ENCODE results near the gene ADAMTSL3.
"Not testable (repeated sequence)": the region's sequence is repeated elsewhere in the genome, so short reads cannot be mapped to it uniquely, and the experiment has no call there.

ADAMTSL3 gene

GRCh38 chr15:83964967-83965366, 311.0 kb downstream of the ADAMTSL3 start:
- DNase-seq (ENCODE audit: low read depth in 2 of 2) = not testable (repeated sequence)

- no peak for DNase-seq (ENCODE audit: low read depth in 2 of 2)
These were observed 316.5 kb downstream of the ADAMTSL3 start for GRCh38 chr15:83970295-83970890.

- DNase-seq (ENCODE audit: low read depth in 2 of 2) = no peak
These were observed 318.1 kb downstream of the ADAMTSL3 start for GRCh38 chr15:83971992-83972391.

- no peak for DNase-seq (ENCODE audit: low read depth in 2 of 2)
These were observed 319.9 kb downstream of the ADAMTSL3 start for GRCh38 chr15:83973816-83974215.

- no peak for DNase-seq (ENCODE audit: low read depth in 2 of 2)
These were observed 324.1 kb downstream of the ADAMTSL3 start for GRCh38 chr15:83977992-83978391.

GRCh38 chr15:83978588-83978987, 324.7 kb downstream of the ADAMTSL3 start:
- no peak for DNase-seq (ENCODE audit: low read depth in 2 of 2)

- DNase-seq (ENCODE audit: low read depth in 2 of 2) = no peak
These were observed 326.7 kb downstream of the ADAMTSL3 start for GRCh38 chr15:83980637-83981036.

- DNase-seq (ENCODE audit: low read depth in 2 of 2) = no peak
These were observed 328.8 kb downstream of the ADAMTSL3 start for GRCh38 chr15:83982748-83983147.

GRCh38 chr15:83983634-83984458, 329.9 kb downstream of the ADAMTSL3 start:
- DNase-seq (ENCODE audit: low read depth in 2 of 2) = no peak

GRCh38 chr15:83984601-83985000, 330.7 kb downstream of the ADAMTSL3 start:
- DNase-seq (ENCODE audit: low read depth in 2 of 2) = no peak

GRCh38 chr15:83991163-83991562, 337.2 kb downstream of the ADAMTSL3 start:
- DNase-seq (ENCODE audit: low read depth in 2 of 2) = no peak

- no peak for DNase-seq (ENCODE audit: low read depth in 2 of 2)
These were observed 338.6 kb downstream of the ADAMTSL3 start for GRCh38 chr15:83992324-83993031.

GRCh38 chr15:83993591-83993990, 339.7 kb downstream of the ADAMTSL3 start:
- no peak for DNase-seq (ENCODE audit: low read depth in 2 of 2)

- no peak for DNase-seq (ENCODE audit: low read depth in 2 of 2)
These were observed 344.6 kb downstream of the ADAMTSL3 start for GRCh38 chr15:83998486-83998885.

GRCh38 chr15:83999396-84000135, 345.6 kb downstream of the ADAMTSL3 start:
- no peak for DNase-seq (ENCODE audit: low read depth in 2 of 2)

GRCh38 chr15:84001037-84001436, 347.1 kb downstream of the ADAMTSL3 start:
- DNase-seq (ENCODE audit: low read depth in 2 of 2) = no peak

- no peak for DNase-seq (ENCODE audit: low read depth in 2 of 2)
These were observed 347.7 kb downstream of the ADAMTSL3 start for GRCh38 chr15:84001655-84002054.

GRCh38 chr15:84003791-84004503, 350.0 kb downstream of the ADAMTSL3 start:
- DNase-seq (ENCODE audit: low read depth in 2 of 2) = no peak

GRCh38 chr15:84006421-84006820, 352.5 kb downstream of the ADAMTSL3 start:
- DNase-seq (ENCODE audit: low read depth in 2 of 2) = no peak

GRCh38 chr15:84009616-84010015, 355.7 kb downstream of the ADAMTSL3 start:
- DNase-seq (ENCODE audit: low read depth in 2 of 2) = no peak

GRCh38 chr15:84010246-84010645, 356.3 kb downstream of the ADAMTSL3 start:
- DNase-seq (ENCODE audit: low read depth in 2 of 2) = no peak

All from stimulated activated CD4-positive, alpha-beta T cell treated with anti-CD3 and anti-CD28 coated beads, Interleukin-12 subunit alpha, Interleukin-12 subunit beta, amount 100 ng/mL, for 24 hours (primary cell).